RWPE2 (cell line): Measurements from ENCODE around the gene DSCAML1.
A peak's percentile ranks its signal among the peaks of the same experiment; 100 is the strongest.

Source experiments
- ATAC-seq: fragments of 200-7000 bp; cut with Tn5 transposase; 3 replicates; pipeline ENCODE4 v1.9.1; 2021; ENCODE audit warnings: low read depth
- DNase-seq: peaks from one replicate; pipeline ENCODE4 v3.0.0-alpha.2; 2020; ENCODE audit warnings: low spot score
- H3K27ac ChIP-seq: fragments of 450-650 bp; 2 replicates; pipeline ENCODE4 v1.5.1; 2017; ENCODE audit warnings: mild to moderate bottlenecking; ENCODE audit not compliant: poor library complexity, severe bottlenecking
- H3K27me3 ChIP-seq: fragments of 250-450 bp; sonication (Bioruptor Pico); 2 replicates; pipeline ENCODE4 v1.5.1; 2021; ENCODE audit warnings: mild to moderate bottlenecking, moderate library complexity; ENCODE audit not compliant: insufficient read depth, poor library complexity, severe bottlenecking
- H3K36me3 ChIP-seq: fragments of 250-450 bp; sonication (Bioruptor Pico); 2 replicates; pipeline ENCODE4 v1.5.1; 2020; ENCODE audit warnings: low read depth, mild to moderate bottlenecking, moderate library complexity
- H3K4me1 ChIP-seq: fragments of 250-450 bp; sonication (Bioruptor Pico); 2 replicates; pipeline ENCODE4 v1.5.1; 2021; ENCODE audit warnings: mild to moderate bottlenecking, moderate library complexity; ENCODE audit not compliant: insufficient read depth, poor library complexity, severe bottlenecking
- H3K4me3 ChIP-seq: fragments of 250-450 bp; sonication (Bioruptor Pico); 2 replicates; pipeline ENCODE4 v1.5.1; 2021; ENCODE audit warnings: mild to moderate bottlenecking, moderate library complexity; ENCODE audit not compliant: severe bottlenecking
- H3K9me3 ChIP-seq: fragments of 250-450 bp; sonication (Bioruptor Pico); 2 replicates; pipeline ENCODE4 v1.5.1; 2021; ENCODE audit warnings: mild to moderate bottlenecking, moderate library complexity; ENCODE audit not compliant: severe bottlenecking
- CTCF ChIP-seq: fragments of 450-650 bp; IDR thresholded peaks from one replicate; pipeline ENCODE4 v1.5.1; 2017; ENCODE audit warnings: mild to moderate bottlenecking, moderate library complexity; ENCODE audit not compliant: poor library complexity, severe bottlenecking

Gene DSCAML1

GRCh38 chr11:117696540-117696939 is 100.5 kb downstream of the DSCAML1 start:
- no peaks in the 10 kb centered on the region for H3K27me3 ChIP-seq
- no peaks in the 10 kb centered on the region for H3K9me3 ChIP-seq
- no peak for ATAC-seq
- H3K27ac ChIP-seq, result no peak overlapping the region
- TF ChIP-seq CTCF, result no peak
- H3K4me3 ChIP-seq, result no peak overlapping the region
- no peaks in the 10 kb centered on the region for H3K36me3 ChIP-seq
- DNase-seq, result no peak
- no peaks in the 10 kb centered on the region for H3K4me1 ChIP-seq

- H3K36me3 ChIP-seq, result no peaks in the 10 kb centered on the region
- H3K9me3 ChIP-seq, result no peaks in the 10 kb centered on the region
- no peak for TF ChIP-seq CTCF
- H3K27me3 ChIP-seq, result no peaks in the 10 kb centered on the region
- H3K4me1 ChIP-seq, result no peaks in the 10 kb centered on the region
- DNase-seq (no peak), ATAC-seq (peak; percentile 38; the same call in 1 of the 3 replicates)
- no peak overlapping the region for H3K27ac ChIP-seq
- H3K4me3 ChIP-seq, result no peak overlapping the region
Observed at GRCh38 chr11:117693344-117693743, 103.7 kb downstream of the DSCAML1 start.

GRCh38 chr11:117691516-117691915 is 105.5 kb downstream of the DSCAML1 start:
- Histone ChIP-seq H3K9me3 (no peaks in the 10 kb centered on the region), H3K27me3 (no peaks in the 10 kb centered on the region), H3K27ac (no peak overlapping the region), H3K4me3 (no peak overlapping the region), H3K36me3 (no peaks in the 10 kb centered on the region), H3K4me1 (no peaks in the 10 kb centered on the region)
- no peak for DNase-seq
- no peak for ATAC-seq
- no peak for TF ChIP-seq CTCF

- Histone ChIP-seq H3K9me3 (no peaks in the 10 kb centered on the region), H3K36me3 (no peaks in the 10 kb centered on the region), H3K4me1 (no peaks in the 10 kb centered on the region), H3K4me3 (no peak overlapping the region), H3K27me3 (no peaks in the 10 kb centered on the region), H3K27ac (no peak overlapping the region)
- TF ChIP-seq CTCF, result no peak
- no peak for DNase-seq
- no peak for ATAC-seq
Observed at GRCh38 chr11:117691218-117691514, 105.8 kb downstream of the DSCAML1 start.

GRCh38 chr11:117690484-117691217 is 106.4 kb downstream of the DSCAML1 start:
- Histone ChIP-seq H3K9me3 (no peaks in the 10 kb centered on the region), H3K27ac (no peak overlapping the region), H3K36me3 (no peaks in the 10 kb centered on the region), H3K4me1 (no peaks in the 10 kb centered on the region), H3K27me3 (no peaks in the 10 kb centered on the region), H3K4me3 (no peak overlapping the region)
- DNase-seq (no peak), ATAC-seq (no peak)
- TF ChIP-seq CTCF, result no peak
